Heart right ventricle (tissue), 16 donors: ENCODE results near the gene AKAP13. TPM values are rescaled to one million over a fixed set of nuclear protein-coding genes. Genes with fewer than 3 reads are reported as not detected.

Source experiments
- ATAC-seq, 8 donors: fragments of 200-7000 bp; cut with Tn5 transposase; one replicate each; pipeline ENCODE4 v1.9.1; 2020; ENCODE audit warnings: mild to moderate bottlenecking in 8 of 8, moderate library complexity in 8 of 8, moderate number of reproducible peaks in 1 of 8
- DNase-seq, 2 donors: peaks; one replicate each; pipeline ENCODE4 v3.0.0-alpha.2; 2020
- H3K27ac ChIP-seq, 10 donors: fragments of 200-600 bp; sonication (generic) in 2 of 10; one replicate each; pipeline versions ENCODE4 v1.5.0 to v1.8.0; 2020 to 2022; ENCODE audit warnings: mild to moderate bottlenecking in 3 of 10
- H3K27me3 ChIP-seq, 7 donors: fragments of 200-600 bp; one replicate each; pipeline ENCODE4 v1.8.0; 2021 to 2022; ENCODE audit warnings: mild to moderate bottlenecking in 2 of 7
- H3K36me3 ChIP-seq, 9 donors: fragments of 200-600 bp; sonication (generic) in 1 of 9; one replicate each; pipeline versions ENCODE4 v1.5.0 to v1.8.0; 2020 to 2022; ENCODE audit warnings: mild to moderate bottlenecking in 2 of 9
- H3K4me1 ChIP-seq, 9 donors: fragments of 200-600 bp; sonication (generic) in 1 of 9; one replicate each; pipeline versions ENCODE4 v1.5.0 to v1.8.0; 2020 to 2022; ENCODE audit warnings: mild to moderate bottlenecking in 4 of 9
- H3K4me3 ChIP-seq, 10 donors: fragments of 200-600 bp; sonication (generic) in 2 of 10; one replicate each; pipeline versions ENCODE4 v1.5.0 to v1.8.0; 2020 to 2022; ENCODE audit warnings: mild to moderate bottlenecking in 7 of 10, moderate library complexity in 2 of 10
- H3K9me3 ChIP-seq, 11 donors: fragments of 200-600 bp in 10 of 11; sonication (generic) in 2 of 11; one replicate each; pipeline versions ENCODE4 v1.5.0 to v1.8.0; 2013 to 2022; ENCODE audit warnings: mild to moderate bottlenecking in 2 of 11, control low read depth in 1 of 11, moderate library complexity in 1 of 11
- WGBS, 2 donors: extraction: QIAGEN DNeasy Blood & Tissue Kit; methylation state at CpG; one replicate each; pipeline ENCODE4 v1.1.7; 2013; ENCODE audit warnings: inconsistent platforms in 1 of 2; 5-methylcytosine and 5-hydroxymethylcytosine counted together
- intact Hi-C, 10 donors: fragments of 100-400 bp; cut with DNase I; formaldehyde crosslinking; loops; one replicate each; pipeline versions ENCODE4 v1.11.1 to v1.14.2; 2022
- polyA plus RNA-seq, 2 donors: library from polyadenylated mRNA; stranded (reverse); fragments of 200-250 nt; gene quantifications; one replicate each; pipeline ENCODE4 v1.2.3, GENCODE V29; 2013
- total RNA-seq, 10 donors: library from RNA; stranded (reverse); fragmentation: NEBNext Ultra II Directional in 3 of 10; extraction: Animal tissue kit (Norgen Biotek cat#: 25700) in 3 of 10; gene quantifications; one replicate each; pipeline versions ENCODE4 v1.2.1 to v1.2.4, GENCODE V29; 2021 to 2023
- TF ChIP-seq, protein P1 (sequence below), 9 donors: fragments of 200-600 bp; sonication (generic) in 2 of 9; IDR thresholded peaks; one replicate each; pipeline versions ENCODE4 v1.5.0 to v1.8.0; 2021 to 2022; ENCODE audit warnings: antibody characterized with exemption in 9 of 9, mild to moderate bottlenecking in 5 of 9, moderate library complexity in 1 of 9
- donor health status: Arrhythmogenic right ventricular cardiomyopathy.
- donor health status: ischemic (EF 13 %, LVEDD 7.1; RV severe dilation, severe dysfunction).
- donor health status: healthy with polysubstance abuse.
- donor health status: DM: no; HTN: yes; CAD: no.
- donor health status: DM: no; HTN: no; CAD: no.
- donor health status: ischemic (EF 25% LVEDD 6.9; RV normal size, moderate dysfunction).
- donor health status: ischemic (EF 25% LVEDD 5.7; RV mildly dilated, moderate dysfunction).
- donor health status: healthy.
- donor health status: DM: yes; HTN: yes; CAD: no.
- donor health status: Ischemic cardiomyopathy.
- donor health status: ischemic (EF 35%, LVEDD 5.7; RV mildly dilated, moderate dysfunction).
- donor health status: nonischemic (EF 11% LVEDD 7.7; RV severe dilation, severe dysfunction).
- donor health status: DM: yes; HTN: yes; CAD: no.
- donor health status: PGD.
- donor health status: ischemic (EF 29% LVEDD 5.4; RV normal size, mild dysfunction).
- donor health status: nonischemic (EF 23%, LVEDD 6.1; RV moderate dilation, normal function).

The AKAP13 gene
- total and polyA plus RNA-seq, 12 donors: 89.3 to 645 (median 480) TPM

- H3K36me3 ChIP-seq: peaks cover 0 to 96% (median 32%) of the 10 kb centered on the region in 9 donors
Measured at GRCh38 chr15:85687329-85687728, 306.9 kb downstream of the AKAP13 start.

DNA sequence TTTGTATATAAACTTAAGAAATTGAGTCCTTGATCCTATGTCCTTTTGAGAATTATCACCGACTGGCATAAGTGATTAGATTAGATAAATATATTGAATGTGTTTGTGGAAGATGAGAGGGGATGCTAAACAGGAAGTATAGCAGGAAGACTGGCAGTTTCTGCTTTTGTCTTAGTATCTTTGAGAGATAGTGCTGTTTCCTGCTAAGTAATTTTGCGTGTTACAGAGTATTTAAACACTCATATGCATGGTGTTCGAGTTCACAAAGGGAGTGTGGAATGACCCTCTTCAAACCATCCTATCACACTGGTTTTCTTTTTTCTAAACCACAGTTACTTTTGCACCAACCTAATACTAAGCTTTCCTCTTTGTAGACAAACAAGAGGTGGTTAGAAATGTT lies 308.3 kb downstream of the AKAP13 start:
- Histone ChIP-seq H3K9me3 (no peaks in the 10 kb centered on the region), H3K36me3 (peaks cover 0 to 95% (median 39%) of the 10 kb centered on the region in 9 donors), H3K4me1 (peaks cover 15 to 81% (median 67%) of the 10 kb centered on the region in 9 donors), H3K27me3 (no peaks in the 10 kb centered on the region), H3K4me3 (peak overlapping the region in 1 of 10 donors; percentile 59), H3K27ac (peak overlapping the region in 7 of 10 donors; percentile 2 to 93 (median 72))
- ATAC-seq (no peak), DNase-seq (no peak)
- intact Hi-C loops: loop anchor here in 1 of 10 donors (10.0 kb wide), 1 partner anchor 64 kb away; no protein-coding TSS in a partner anchor
- TF ChIP-seq, protein P1, sequence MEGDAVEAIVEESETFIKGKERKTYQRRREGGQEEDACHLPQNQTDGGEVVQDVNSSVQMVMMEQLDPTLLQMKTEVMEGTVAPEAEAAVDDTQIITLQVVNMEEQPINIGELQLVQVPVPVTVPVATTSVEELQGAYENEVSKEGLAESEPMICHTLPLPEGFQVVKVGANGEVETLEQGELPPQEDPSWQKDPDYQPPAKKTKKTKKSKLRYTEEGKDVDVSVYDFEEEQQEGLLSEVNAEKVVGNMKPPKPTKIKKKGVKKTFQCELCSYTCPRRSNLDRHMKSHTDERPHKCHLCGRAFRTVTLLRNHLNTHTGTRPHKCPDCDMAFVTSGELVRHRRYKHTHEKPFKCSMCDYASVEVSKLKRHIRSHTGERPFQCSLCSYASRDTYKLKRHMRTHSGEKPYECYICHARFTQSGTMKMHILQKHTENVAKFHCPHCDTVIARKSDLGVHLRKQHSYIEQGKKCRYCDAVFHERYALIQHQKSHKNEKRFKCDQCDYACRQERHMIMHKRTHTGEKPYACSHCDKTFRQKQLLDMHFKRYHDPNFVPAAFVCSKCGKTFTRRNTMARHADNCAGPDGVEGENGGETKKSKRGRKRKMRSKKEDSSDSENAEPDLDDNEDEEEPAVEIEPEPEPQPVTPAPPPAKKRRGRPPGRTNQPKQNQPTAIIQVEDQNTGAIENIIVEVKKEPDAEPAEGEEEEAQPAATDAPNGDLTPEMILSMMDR (IDR thresholded peaks at IDR 0.05): no peak
- 22 to 23% methylated on average over 3 of the region's 3 CpGs for WGBS, 2 donors

More at GRCh38 chr15:85687329-85687728, 306.9 kb downstream of the AKAP13 start:
- no peak for DNase-seq
- intact Hi-C loops: loop anchor here in 1 of 10 donors (10.0 kb wide), 1 partner anchor 63 kb away; no protein-coding TSS in a partner anchor
- H3K9me3 ChIP-seq: no peaks in the 10 kb centered on the region
- 86 to 88% methylated on average over 2 of the region's 2 CpGs for WGBS, 2 donors
- peak overlapping the region in 6 of 10 donors; percentile 6 to 93 (median 38) for H3K27ac ChIP-seq
- ATAC-seq: no peak
- H3K4me1 ChIP-seq: peaks cover 10 to 76% (median 55%) of the 10 kb centered on the region in 9 donors
- no peak overlapping the region for H3K4me3 ChIP-seq
- TF ChIP-seq, protein P1 (IDR thresholded peaks at IDR 0.05): no peak
- no peaks in the 10 kb centered on the region for H3K27me3 ChIP-seq

- peaks cover 15 to 89% (median 69%) of the 10 kb centered on the region in 9 donors for H3K4me1 ChIP-seq
- H3K36me3 ChIP-seq: peaks cover 0 to 95% (median 38%) of the 10 kb centered on the region in 9 donors
- TF ChIP-seq, protein P1 (IDR thresholded peaks at IDR 0.05): no peak
- DNase-seq (peak in 1 of 2 donors; percentile 60), ATAC-seq (peak; percentile 39 to 82 (median 56))
- no peaks in the 10 kb centered on the region for H3K27me3 ChIP-seq
- intact Hi-C loops: loop anchor here in 1 of 10 donors (10.0 kb wide), 1 partner anchor 65 kb away; no protein-coding TSS in a partner anchor
- peak overlapping the region in 9 of 10 donors; percentile 8 to 93 (median 59) for H3K27ac ChIP-seq
- 19 to 24% methylated on average over 9 of the region's 9 CpGs for WGBS, 2 donors
- no peaks in the 10 kb centered on the region for H3K9me3 ChIP-seq
- H3K4me3 ChIP-seq: peak overlapping the region in 7 of 10 donors; percentile 17 to 59 (median 39)
Measured at GRCh38 chr15:85689729-85690128, 309.3 kb downstream of the AKAP13 start.

GRCh38 chr15:85690561-85691231 lies 310.3 kb downstream of the AKAP13 start:
- Histone ChIP-seq H3K9me3 (no peaks in the 10 kb centered on the region), H3K4me1 (peaks cover 15 to 87% (median 65%) of the 10 kb centered on the region in 9 donors), H3K4me3 (peak overlapping the region in 6 of 10 donors; percentile 17 to 59 (median 41)), H3K36me3 (peaks cover 0 to 95% (median 42%) of the 10 kb centered on the region in 9 donors), H3K27ac (peak overlapping the region in 9 of 10 donors; percentile 6 to 93 (median 59)), H3K27me3 (no peaks in the 10 kb centered on the region)
- ATAC-seq (no peak), DNase-seq (no peak)
- TF ChIP-seq, protein P1 (IDR thresholded peaks at IDR 0.05): no peak
- intact Hi-C loops: no loop called here
- 78 to 85% methylated on average over 4 of the region's 4 CpGs for WGBS, 2 donors
